Measurements from ENCODE around the gene MIER3. TPM values are rescaled to one million over a fixed set of nuclear protein-coding genes. Genes with fewer than 3 reads are reported as not detected.

Gene MIER3
- total and polyA plus RNA-seq, 9 of the 15 experiments (the other 6 are each of a cell fraction or from before 2014, with no cell fraction given) = 4.1 to 29.3 (median 13.0) TPM

- no peak for FAIRE-seq
- no peak for ATAC-seq
- TF ChIP-seq ZNF175 (CRISPR knock-in tag; IDR thresholded peaks at IDR 0.05; ENCODE audit: low read depth) = no peak
- no peak for TF ChIP-seq ZNF347 (CRISPR knock-in tag; IDR thresholded peaks at IDR 0.05; ENCODE audit: low read depth)
- TF ChIP-seq NRF1 (conservative IDR thresholded peaks at IDR 0.05 in 1 of 2, IDR thresholded peaks at IDR 0.05 in 1 of 2) = no peak
- TF ChIP-seq HOXB6 (CRISPR knock-in tag; IDR thresholded peaks at IDR 0.05; ENCODE audit: borderline replicate concordance) = no peak
- TF ChIP-seq MXI1 (IDR thresholded peaks at IDR 0.05; ENCODE audit: low read depth, low read length) = no peak
- TF ChIP-seq PYGO2 (tag; IDR thresholded peaks at IDR 0.05) = no peak
- no peak for TF ChIP-seq ATF1 (CRISPR knock-in tag; IDR thresholded peaks at IDR 0.05)
- TF ChIP-seq ATF1 (tag; IDR thresholded peaks at IDR 0.05) = no peak
- no peak for TF ChIP-seq THAP7 (CRISPR knock-in tag; IDR thresholded peaks at IDR 0.05)
- no peak for TF ChIP-seq U2AF2 (optimal IDR thresholded peaks at IDR 0.05; ENCODE audit: low read depth, low read length)
- TF ChIP-seq ILK (tag; IDR thresholded peaks at IDR 0.05; ENCODE audit: borderline replicate concordance, low read depth) = no peak
- TF ChIP-seq E2F6 (IDR thresholded peaks at IDR 0.05; ENCODE audit: borderline replicate concordance in 1 of 2, extremely low read depth in 1 of 2, insufficient read depth in 1 of 2, insufficient read length in 1 of 2, low read depth in 1 of 2, low read length in 1 of 2, poor library complexity in 1 of 2, severe bottlenecking in 1 of 2) = no peak
- TF ChIP-seq ZNF253 (CRISPR knock-in tag; conservative IDR thresholded peaks at IDR 0.05) = no peak
- no peak for TF ChIP-seq ATF2 (CRISPR knock-in tag; IDR thresholded peaks at IDR 0.05)
- TF ChIP-seq SFPQ (IDR thresholded peaks at IDR 0.05; ENCODE audit: low read depth, low read length) = no peak
- no peak for TF ChIP-seq BACH1 (tag; IDR thresholded peaks at IDR 0.05)
- no peak for TF ChIP-seq E2F5 (CRISPR knock-in tag; IDR thresholded peaks at IDR 0.05)
- H3K4me3 ChIP-seq = no peak overlapping the region
- in situ Hi-C loops (cut with MboI) (no loop called here), intact Hi-C loops (cut with micrococcal nuclease) (no loop called here)
- no peaks in the 10 kb centered on the region for H3K79me2 ChIP-seq (ENCODE audit: control insufficient read depth, insufficient read depth, low read length)
- no peaks in the 10 kb centered on the region for H4K20me1 ChIP-seq (replicated peaks; ENCODE audit: control insufficient read depth, insufficient read depth, low read length)
- CTCF ChIA-PET (ENCODE audit: low intra/inter-chr PET ratio) = no interaction called here
- H3K27me3 ChIP-seq (ENCODE audit: control insufficient read depth in 2 of 2, insufficient read depth in 2 of 2, low read length in 2 of 2) = peaks cover 9 to 29% of the 10 kb centered on the region in 2 experiments; a peak in 4 of 5 replicates
- BruUV-seq (replicated peaks) = no TSS peak
- no peaks in the 10 kb centered on the region for H3K4me1 ChIP-seq (replicated peaks in 1 of 2; ENCODE audit: control insufficient read depth in 2 of 2, insufficient read depth in 2 of 2, low read length in 2 of 2)
- no peak for DNase-seq (ENCODE audit: extremely low read depth in 1 of 4, low spot score in 3 of 4)
- H3K9me3 ChIP-seq (replicated peaks; ENCODE audit: control insufficient read depth, insufficient read depth, low read depth, low read length) = no peaks in the 10 kb centered on the region
- H3K4me2 ChIP-seq (ENCODE audit: insufficient read depth, low read length) = no peak overlapping the region
- no peaks in the 10 kb centered on the region for H3K9me1 ChIP-seq (ENCODE audit: control insufficient read depth, insufficient read depth, low read length)
- no peak overlapping the region for H3K27ac ChIP-seq (ENCODE audit: extremely low read depth, low read depth, low read length)
- H3K9ac ChIP-seq (ENCODE audit: insufficient read depth in 1 of 2, low read depth in 2 of 2, low read length in 2 of 2) = no peak overlapping the region
- H2AFZ ChIP-seq (ENCODE audit: low read depth, low read length) = no peak overlapping the region
- H3K36me3 ChIP-seq (ENCODE audit: control insufficient read depth, insufficient read depth, low read length) = no peaks in the 10 kb centered on the region
- POLR2A ChIA-PET = no interaction called here
- 4% methylated on average over 6 of the region's 6 CpGs for WGBS (ENCODE audit: insufficient coverage, low coverage, missing lambda C conversion rate)
Measured at GRCh38 chr5:56961746-56962145, 9.8 kb upstream of the MIER3 start.
